NCI-H2081 (cell line): ENCODE results near the gene CDKN1A.

Experiments used
- DNase-seq, 2 experiments: peaks; one replicate each; lab custom pipeline; 2025; lab: John Stamatoyannopoulos, UW

The CDKN1A gene

DNA sequence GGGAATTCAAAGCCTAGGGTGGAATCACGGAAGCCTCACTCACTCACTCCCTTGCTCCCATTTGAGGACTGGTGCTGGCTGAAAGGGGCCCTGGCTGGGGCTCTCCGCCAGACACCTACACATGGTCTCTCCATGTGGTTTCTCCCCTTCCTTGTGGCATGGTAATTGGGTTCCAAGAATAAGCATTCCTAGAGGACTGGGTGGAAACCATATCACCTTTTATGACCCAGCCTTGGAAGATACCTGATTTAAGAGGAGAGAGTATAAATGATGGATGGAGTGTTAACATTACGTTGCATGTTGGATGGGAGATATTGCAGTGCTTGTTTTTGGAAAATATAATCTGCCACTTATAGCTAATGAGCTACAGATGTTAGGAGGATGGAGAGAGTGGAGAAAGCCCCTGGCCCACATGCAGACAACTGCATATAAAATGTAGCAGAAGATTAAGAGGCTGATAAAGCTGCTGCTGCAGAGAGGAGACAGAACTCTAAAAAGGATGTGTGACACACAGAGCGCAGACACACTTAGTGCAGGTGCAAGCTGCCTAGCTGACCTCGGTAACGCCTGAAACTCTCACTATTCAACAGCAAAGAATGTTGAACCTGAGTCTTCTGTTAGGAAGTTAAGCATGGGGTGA is 23.3 kb upstream of the CDKN1A start:
- no peak for DNase-seq

DNA sequence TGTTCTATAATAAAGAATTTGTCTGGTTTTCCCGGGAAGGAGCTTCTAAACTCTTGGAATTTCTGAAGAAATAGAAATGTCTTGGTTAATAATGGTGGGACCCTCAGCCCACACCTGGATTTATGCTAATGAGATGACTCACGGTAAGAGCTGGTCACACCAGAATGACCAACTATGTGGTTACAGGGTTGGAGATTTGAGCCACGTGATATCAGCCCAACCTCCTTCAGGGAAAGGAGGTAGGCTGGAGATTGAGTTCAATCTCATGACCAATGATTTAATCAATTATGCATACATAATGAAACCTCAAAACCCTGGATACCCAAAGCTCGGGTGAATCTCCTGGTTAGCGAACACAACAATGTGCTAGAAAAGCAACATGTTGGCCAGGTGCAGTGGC is 22.1 kb upstream of the CDKN1A start:
- DNase-seq = no peak

DNA sequence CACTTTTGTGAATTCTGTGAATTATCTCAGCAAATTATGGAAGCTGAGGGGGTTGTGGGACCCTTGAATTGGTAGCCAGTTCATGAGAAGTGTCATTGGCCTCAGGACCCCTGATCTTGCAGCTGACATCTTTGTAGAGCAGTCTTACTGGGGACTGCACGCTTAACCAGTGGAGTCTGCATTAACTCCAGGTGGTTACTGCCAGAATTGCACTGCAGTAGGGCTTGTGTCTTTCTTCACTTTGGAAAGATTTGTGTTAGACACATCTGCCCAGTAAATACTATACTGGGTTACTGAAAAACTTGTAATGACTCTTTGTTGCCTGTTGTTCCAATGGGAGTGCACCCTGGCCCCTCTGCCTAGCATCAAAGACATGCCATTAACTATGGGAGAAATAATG is 21.2 kb upstream of the CDKN1A start:
- DNase-seq = no peak

DNA sequence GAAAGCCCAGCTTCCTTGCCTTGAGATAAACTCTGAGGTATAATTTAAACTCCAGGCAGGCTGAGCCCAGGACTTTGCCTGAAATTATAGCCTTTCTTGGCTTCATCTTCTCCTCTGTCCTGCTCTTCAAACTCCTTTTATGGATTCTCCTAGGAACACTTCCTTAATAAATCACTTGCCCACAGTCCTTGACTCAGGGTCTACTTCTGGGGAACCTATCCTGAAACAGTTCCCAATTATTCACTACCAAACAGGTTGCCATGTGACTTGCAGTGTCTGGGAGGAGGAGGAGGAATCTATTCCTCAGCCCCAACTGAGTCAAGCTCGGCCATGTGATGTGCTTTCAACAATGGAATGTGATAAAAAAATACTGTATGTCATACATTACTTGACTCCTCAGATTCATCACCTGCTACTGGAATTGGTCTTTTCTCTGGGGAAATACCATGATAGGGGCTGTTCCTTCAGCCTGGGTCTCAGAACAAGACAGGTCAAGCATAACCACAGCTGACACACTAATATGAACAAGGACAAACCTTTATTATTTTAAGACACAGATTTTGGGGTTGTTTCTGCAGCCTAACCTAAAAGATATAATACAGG is 20.5 kb upstream of the CDKN1A start:
- no peak for DNase-seq

DNA sequence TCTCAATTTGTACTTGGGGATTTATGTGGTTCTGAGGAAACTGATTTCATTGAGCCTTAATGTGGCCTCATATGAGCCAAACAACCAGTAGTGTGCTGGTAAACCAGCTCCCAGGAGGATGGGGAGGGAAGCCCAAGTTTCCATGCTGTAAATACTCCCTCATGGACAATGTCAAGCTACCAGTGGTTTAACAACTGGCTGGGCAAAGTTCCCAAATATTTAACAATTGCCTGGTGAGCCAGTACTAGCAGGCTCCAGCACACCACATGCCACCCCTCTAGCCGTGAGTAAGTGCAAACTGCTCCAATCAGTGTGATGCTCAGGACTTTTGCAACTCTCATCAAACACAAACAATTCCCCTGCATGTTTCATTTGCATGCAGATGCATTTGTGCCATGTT is 19.2 kb upstream of the CDKN1A start:
- no peak for DNase-seq

DNA sequence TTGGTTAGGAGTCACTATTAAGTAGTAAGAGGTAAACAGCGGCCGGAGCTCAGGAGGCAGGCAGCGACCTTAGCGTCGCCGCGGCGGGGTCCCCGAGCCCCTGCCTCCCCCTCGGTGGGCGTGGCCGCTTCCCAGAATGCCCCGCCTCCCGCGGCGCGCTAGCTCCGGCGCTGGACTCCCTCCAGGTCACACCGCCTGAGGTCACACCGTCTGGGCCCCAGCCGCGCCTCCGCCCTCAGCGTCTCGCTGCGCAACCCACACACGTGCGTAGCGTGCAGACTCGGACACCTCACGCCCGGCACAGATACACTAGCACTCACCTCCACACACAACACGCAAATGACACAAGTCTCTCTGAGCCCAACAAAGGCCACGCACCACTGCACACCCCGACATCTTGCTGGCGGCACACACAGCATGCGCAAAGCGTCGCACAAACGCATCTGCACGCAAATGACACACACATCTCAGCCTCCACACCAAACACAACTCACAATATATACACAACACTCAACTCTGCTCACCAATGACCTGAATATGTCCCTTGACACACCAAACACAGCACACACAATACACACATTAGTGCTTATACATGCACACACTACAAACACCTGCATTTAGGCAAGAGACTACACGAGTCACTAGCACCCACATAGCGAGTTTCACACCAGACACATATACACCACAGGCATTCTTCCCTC is 17.6 kb upstream of the CDKN1A start:
- DNase-seq = no peak

DNA sequence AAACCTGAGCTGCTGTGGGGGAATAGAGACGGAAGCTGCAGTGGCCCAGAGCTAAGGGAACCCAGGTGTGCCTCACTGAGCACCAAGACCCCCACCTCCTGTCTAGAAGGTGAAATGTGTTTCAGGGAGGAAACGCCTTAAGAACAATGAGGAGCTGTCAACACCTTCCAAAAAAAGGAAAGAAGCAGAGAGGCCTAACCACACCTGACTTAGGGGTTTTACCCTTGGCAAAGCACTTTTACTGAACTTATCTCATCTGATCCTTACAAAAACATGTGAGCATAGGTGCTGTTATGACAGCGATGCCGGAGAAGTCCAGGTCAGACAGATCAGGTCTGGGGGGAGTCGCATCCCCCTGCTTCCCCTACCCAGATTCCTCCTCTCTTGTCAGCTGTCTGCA is 16.1 kb upstream of the CDKN1A start:
- no peak for DNase-seq

DNA sequence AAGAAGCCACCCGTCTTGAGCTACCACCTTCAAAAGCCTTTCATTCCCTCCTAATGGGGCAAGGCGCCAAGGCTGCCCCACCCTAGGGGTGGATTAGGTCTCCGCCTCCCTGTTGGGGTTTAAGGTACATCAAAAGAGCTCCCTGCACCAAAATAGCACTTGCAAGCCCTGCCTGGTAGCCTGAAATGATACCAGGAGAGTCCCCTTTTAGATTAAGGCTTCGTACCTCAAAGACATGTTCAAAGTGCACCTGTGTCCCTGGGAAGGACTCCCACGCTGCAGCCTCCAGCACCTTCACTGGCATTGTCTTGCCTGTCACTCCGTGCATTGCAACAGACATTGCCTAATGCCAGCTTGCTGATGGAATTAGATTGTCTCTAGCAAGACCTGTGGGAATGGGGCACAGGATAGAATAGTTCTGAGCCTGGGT is 15.7 kb upstream of the CDKN1A start:
- no peak for DNase-seq

DNA sequence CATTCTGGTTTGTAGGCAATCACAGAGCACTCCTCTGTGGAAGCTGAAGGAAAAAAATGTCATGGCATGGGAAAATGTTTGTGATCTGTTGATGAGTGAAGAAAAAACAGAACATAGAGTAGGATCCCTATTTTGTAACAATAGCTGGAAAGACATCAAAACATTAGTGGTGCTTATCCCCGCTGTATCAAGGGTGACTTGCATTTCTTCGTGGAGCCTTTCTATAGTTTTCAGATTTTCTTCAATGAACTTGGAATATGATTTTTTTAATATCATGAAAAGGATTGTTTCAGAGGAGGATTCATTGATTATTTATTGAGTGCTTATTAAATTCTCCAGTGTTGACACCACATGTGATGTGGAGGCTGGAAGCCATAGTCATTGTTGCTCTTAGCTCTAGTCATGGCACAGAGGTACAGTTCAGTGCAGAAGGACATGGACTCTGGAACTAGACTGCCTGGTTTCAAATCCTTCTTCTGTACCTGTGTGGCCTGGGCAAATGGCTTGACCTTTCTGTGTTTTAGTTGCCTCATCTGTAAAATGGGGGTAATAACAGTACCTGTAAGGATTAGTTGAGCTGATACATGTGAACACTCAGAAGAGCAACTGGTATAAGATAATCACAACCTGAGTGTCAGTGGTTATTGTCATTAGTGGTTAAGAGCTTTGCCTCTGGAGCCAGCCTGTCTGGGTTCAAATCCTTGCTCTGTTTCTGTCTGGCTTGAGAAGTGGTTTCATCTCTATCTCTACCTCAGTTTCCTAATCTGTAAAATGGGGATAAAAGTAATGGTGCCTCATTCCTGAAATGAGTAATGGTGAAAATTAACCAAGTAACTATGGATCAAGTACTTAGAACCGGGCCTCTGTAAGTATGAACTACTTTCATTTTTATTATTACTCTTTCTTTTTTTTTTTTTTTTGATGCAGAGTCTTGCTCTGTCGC is 14.7 kb upstream of the CDKN1A start:
- no peak for DNase-seq

DNA sequence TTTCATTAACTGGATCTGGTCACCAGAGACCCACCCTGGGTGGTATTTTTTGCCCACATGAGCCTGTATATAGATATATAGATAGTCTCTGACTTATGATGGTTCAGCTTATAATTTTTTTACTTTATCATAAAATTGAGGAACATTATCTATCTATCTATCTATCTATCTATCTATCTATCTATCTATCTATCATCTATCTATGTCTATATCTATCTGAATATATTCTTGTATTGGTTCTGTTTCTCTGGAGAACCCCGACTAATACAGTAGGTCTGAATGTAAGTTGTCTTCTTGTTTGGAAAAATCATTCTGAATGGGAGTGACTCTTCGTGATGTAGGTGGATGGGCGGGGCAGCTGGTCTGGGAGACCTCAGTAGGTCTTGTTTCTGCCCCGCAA is 13.3 kb upstream of the CDKN1A start:
- no peak for DNase-seq

DNA sequence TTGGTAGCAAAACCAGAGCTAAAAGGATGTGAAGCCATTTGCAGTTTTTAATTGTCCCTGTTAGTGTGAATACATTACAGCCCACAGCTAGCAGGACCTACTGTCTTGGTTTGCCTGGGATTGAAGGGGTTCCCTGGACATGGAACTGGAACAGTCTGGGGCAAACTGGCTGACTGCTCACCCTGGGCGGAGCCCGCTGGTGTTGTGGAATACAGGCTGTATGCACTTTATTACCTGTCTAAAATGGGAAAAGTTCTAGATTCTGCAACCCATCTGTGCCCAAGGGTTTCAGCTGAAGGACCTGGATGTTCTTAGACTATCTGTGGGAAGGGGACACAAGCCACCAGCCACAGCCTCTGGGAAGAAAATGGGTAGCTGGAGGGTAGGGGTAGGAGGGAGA is 12.2 kb upstream of the CDKN1A start:
- DNase-seq = no peak

DNA sequence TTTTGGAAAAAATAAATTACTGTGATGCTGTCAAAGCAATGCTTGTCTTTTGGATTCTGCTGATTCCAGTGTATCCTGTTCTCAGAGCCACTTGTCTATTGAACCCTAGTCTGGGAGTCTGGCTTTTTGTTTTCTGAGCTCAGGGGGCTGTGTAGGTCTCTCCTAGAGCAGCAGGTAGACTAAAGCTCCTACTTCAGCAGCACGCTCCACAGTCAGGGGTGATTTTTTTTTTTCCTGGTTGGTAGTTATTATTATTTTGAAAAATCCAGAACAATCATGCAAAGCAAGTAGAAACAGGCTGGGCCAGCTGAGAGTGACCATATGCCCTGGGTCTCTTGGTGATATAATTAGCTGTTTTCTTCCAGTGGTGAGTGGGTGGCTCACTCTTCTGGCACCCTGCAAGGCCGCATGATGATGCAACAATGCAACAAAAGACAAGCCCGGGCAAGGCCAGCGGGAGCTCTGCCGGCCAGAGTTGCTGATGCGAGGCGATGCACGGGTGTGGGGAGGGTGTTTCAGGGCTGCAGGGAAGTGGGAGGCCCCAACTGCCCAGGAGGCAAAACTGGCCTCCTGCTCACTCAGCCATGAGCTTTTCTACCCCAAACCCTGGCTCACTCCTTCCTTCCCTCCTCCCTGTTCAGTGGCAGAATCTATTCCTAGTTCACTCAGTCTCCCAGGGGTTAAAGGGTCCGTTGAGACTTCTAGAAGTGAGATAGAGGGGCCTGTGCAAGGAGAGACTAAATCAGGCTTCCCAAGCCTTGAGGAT is 11.5 kb upstream of the CDKN1A start:
- DNase-seq = peak; percentile 86 to 93

DNA sequence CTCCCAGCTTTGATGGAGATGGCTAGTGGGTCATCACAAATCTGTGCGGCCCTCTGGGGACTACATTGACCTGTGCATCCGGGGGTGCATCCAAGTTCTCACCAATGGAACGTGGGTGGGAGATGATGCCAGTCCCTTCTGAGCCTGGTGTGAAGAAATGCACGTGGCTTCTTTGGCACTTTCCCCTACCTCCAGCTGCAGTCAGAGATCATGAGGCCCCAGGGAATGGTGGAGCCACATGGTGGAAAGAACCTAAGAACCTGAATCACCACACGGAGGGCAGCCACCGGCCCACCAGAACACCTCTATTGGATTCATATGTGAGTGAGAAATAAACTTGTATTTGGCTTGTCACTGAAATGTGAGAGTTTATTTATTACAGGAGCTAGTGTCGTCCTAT is 9.9 kb upstream of the CDKN1A start:
- DNase-seq = no peak

DNA sequence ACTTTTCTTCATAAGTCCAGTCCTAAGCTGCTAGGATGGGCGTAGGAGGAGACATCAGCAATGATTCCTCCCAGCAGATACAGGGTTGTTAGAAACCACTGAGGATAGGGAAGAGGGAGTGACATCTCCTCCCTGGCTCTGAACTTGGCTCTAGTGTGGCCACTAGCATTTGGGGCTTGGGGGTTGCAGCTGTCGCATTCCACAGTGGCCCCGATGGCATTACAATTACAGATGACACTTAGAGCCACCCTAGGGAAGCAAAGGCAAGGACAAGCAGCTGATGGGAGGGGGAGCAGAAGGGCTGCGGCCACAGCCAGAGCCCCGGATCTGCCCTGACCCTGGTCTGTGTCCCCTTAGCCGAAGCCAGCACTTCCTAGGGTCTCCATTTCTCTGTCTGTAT is 9.5 kb upstream of the CDKN1A start:
- no peak for DNase-seq

DNA sequence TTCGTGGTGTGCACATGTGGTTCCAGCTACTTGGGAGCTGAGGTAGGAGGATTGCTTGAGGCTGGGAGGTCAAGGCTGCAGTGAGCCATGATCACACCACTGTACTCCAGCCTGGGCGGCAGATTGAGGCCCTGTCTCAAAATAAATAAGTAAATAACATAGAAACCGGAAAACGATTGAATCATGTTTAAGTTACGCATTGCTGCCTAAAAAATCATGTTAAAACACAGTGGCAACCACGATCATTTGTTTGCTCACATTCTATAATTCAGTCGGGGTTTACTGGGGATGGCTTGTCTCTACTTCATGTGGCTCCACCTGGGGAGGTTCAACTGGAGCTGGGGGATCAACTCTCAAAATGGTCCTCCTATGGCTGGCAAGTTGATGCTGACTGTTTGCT is 8.2 kb upstream of the CDKN1A start:
- no peak for DNase-seq

DNA sequence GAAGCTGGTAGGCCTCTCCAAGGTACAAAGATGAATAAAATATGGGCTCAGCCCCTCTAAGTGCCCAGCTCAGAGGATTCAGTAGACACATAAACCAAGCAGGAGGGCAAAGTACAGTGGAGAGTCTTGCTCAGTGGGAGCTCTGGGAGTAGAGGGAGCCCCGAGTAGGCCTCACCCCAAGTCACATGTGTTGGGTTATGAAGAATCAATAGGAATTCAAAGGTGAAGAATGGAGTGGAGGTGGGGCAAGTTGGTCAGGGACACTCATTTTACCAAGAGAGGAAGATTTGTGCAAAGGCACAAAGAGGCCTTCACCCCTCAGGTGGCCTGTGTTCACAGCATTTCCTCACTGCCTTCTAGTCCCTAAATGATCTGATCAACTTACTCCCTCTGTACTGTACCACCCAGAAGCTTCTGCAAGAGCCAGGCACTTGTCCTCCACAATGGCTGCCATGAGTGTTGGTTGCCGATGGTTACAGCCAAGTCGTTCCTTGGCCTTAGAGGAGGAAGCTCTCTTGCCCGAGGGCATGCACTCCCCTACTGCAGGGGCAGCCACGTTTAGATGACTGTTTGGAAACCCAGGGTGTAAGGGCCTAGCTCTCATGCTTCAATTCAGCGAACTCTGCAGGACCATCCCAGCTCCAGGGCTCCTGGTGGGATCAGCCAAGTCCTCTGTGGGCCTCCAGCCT is 6.7 kb upstream of the CDKN1A start:
- DNase-seq = no peak

DNA sequence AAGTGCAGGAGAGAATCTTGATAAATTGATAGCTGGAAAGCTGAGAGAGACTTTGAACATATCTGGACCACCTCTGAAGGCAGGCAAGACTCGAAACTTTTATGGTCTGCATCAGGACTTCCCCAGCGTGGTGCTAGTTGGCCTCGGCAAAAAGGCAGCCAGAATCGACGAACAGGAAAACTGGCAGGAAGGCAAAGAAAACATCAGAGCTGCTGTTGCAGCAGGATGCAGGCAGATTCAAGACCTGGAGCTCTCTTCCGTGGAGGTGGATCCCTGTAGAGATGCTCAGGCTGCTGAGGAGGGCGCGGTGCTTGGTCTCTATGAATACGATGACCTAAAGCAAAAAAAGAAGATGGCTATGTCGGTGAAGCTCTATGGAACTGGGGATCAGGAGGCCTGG is 4.6 kb upstream of the CDKN1A start:
- no peak for DNase-seq

DNA sequence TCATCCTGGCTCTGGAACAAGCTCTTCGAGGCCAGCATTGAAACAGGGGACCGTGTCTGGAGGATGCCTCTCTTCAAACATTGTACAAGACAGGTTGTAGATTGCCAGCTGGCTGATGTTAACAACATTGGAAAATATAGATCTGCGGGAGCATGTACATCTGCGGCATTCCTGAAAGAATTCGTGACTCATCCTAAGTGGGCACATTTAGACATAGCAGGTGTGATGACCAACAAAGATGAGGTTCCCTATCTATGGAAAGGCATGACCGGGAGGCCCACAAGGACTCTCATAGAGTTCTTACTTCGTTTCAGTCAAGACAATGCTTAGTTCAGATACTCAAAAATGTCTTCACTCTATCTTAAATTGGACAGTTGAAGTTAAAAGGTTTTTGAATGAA is 3.6 kb upstream of the CDKN1A start:
- no peak for DNase-seq

DNA sequence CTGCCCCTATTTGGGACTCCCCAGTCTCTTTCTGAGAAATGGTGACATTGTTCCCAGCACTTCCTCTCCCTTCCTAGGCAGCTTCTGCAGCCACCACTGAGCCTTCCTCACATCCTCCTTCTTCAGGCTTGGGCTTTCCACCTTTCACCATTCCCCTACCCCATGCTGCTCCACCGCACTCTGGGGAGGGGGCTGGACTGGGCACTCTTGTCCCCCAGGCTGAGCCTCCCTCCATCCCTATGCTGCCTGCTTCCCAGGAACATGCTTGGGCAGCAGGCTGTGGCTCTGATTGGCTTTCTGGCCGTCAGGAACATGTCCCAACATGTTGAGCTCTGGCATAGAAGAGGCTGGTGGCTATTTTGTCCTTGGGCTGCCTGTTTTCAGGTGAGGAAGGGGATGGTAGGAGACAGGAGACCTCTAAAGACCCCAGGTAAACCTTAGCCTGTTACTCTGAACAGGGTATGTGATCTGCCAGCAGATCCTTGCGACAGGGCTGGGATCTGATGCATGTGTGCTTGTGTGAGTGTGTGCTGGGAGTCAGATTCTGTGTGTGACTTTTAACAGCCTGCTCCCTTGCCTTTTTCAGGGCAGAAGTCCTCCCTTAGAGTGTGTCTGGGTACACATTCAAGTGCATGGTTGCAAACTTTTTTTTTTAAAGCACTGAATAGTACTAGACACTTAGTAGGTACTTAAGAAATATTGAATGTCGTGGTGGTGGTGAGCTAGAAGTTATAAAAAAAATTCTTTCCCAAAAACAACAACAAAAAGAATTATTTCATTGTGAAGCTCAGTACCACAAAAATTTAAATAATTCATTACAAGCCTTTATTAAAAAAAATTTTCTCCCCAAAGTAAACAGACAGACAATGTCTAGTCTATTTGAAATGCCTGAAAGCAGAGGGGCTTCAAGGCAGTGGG is 2.1 kb upstream of the CDKN1A start:
- peak; percentile 2 to 32 for DNase-seq
